Measurements from ENCODE around the gene SLC6A18. TPM values are rescaled to one million over a fixed set of nuclear protein-coding genes. Genes with fewer than 3 reads are reported as not detected.

Gene SLC6A18
- total and polyA plus RNA-seq, 9 of the 15 experiments (the other 6 are each of a cell fraction or from before 2014, with no cell fraction given), result not detected

GRCh38 chr5:1292139-1292538 is 67.0 kb downstream of the SLC6A18 start:
- Histone ChIP-seq H3K27me3 (ENCODE audit: control insufficient read depth in 2 of 2, insufficient read depth in 2 of 2, low read length in 2 of 2) (peaks cover 8 to 46% of the 10 kb centered on the region in 2 experiments), H3K9me3 (replicated peaks; ENCODE audit: control insufficient read depth, insufficient read depth, low read depth, low read length) (no peaks in the 10 kb centered on the region), H3K79me2 (ENCODE audit: control insufficient read depth, insufficient read depth, low read length) (no peaks in the 10 kb centered on the region), H3K27ac (ENCODE audit: extremely low read depth, low read depth, low read length) (no peak overlapping the region), H3K9ac (ENCODE audit: insufficient read depth in 1 of 2, low read depth in 2 of 2, low read length in 2 of 2) (no peak overlapping the region), H2AFZ (ENCODE audit: low read depth, low read length) (no peak overlapping the region), H4K20me1 (replicated peaks; ENCODE audit: control insufficient read depth, insufficient read depth, low read length) (peaks cover 9% of the 10 kb centered on the region; the same call in 1 of the 2 replicates), H3K9me1 (ENCODE audit: control insufficient read depth, insufficient read depth, low read length) (no peaks in the 10 kb centered on the region), H3K4me2 (ENCODE audit: insufficient read depth, low read length) (no peak overlapping the region), H3K4me3 (no peak overlapping the region), H3K4me1 (replicated peaks in 1 of 2; ENCODE audit: control insufficient read depth in 2 of 2, insufficient read depth in 2 of 2, low read length in 2 of 2) (peaks cover 0 to 60% of the 10 kb centered on the region in 2 experiments; a peak in 2 of 5 replicates), H3K36me3 (ENCODE audit: control insufficient read depth, insufficient read depth, low read length) (no peaks in the 10 kb centered on the region)
- no peak for FAIRE-seq
- WGBS (ENCODE audit: insufficient coverage, low coverage, missing lambda C conversion rate), result 28% methylated on average over 6 of the region's 6 CpGs
- ATAC-seq, result no peak
- ChIA-PET POLR2A (interaction anchor here (0.6 kb wide), 1 partner anchor 287 kb away, joined by 3 read pairs; no protein-coding TSS in a partner anchor), CTCF (ENCODE audit: low intra/inter-chr PET ratio) (no interaction called here)
- BruUV-seq (replicated peaks), result no TSS peak
- TF ChIP-seq ZBTB26 (CRISPR knock-in tag; IDR thresholded peaks at IDR 0.05), result no peak
- TF ChIP-seq CTCF (IDR thresholded peaks at IDR 0.05 in 2 of 3, conservative IDR thresholded peaks at IDR 0.05 in 1 of 3; ENCODE audit: insufficient read depth in 2 of 3, low read depth in 1 of 3, low read length in 3 of 3), result 0 out of 6 replicates have a peak, but pooled peaks of 2 of the 3 experiments have one; percentile 2 to 13
- no peak for TF ChIP-seq CHD7 (IDR thresholded peaks at IDR 0.05; ENCODE audit: low read depth, low read length)
- TF ChIP-seq SAP30 (IDR thresholded peaks at IDR 0.05; ENCODE audit: borderline replicate concordance, insufficient read depth, low read depth, low read length, poor library complexity, severe bottlenecking), result no peak
- DNase-seq (ENCODE audit: extremely low read depth in 1 of 4, low spot score in 3 of 4), result no peak
- in situ Hi-C loops (cut with MboI), result no loop called here
- intact Hi-C loops (cut with micrococcal nuclease), result no loop called here

All from K562 (cell line).